ENCODE measurements around the gene ARL1.

- no peak for TF ChIP-seq TEAD4 (IDR thresholded peaks at IDR 0.05)
- TF ChIP-seq CREB1 (IDR thresholded peaks at IDR 0.05; ENCODE audit: low read depth): no peak
- no peak for TF ChIP-seq NFIC (IDR thresholded peaks at IDR 0.05)
- no peak for TF ChIP-seq TAF1 (IDR thresholded peaks at IDR 0.05; ENCODE audit: low read depth)
- no peak for TF ChIP-seq REST (IDR thresholded peaks at IDR 0.05; ENCODE audit: low read depth)
- TF ChIP-seq MAX (IDR thresholded peaks at IDR 0.05): no peak
- no peak for TF ChIP-seq CEBPB (IDR thresholded peaks at IDR 0.05)
- no peak for TF ChIP-seq TCF12 (IDR thresholded peaks at IDR 0.05; ENCODE audit: low read depth)
Observed at GRCh38 chr12:101414533-101415119, 7.1 kb upstream of the ARL1 start.

Measured in Ishikawa (cell line).